ENCODE data around the gene C8G.

Gene C8G

GRCh38 chr9:136926154-136926704 lies 18.8 kb upstream of the C8G start:
- Histone ChIP-seq H3K4me2 (no peak overlapping the region), H3K4me1 (ENCODE audit: low read depth, poor library complexity, severe bottlenecking) (no peaks in the 10 kb centered on the region), H3K9ac (no peak overlapping the region), H4K20me1 (ENCODE audit: insufficient read depth) (no peaks in the 10 kb centered on the region), H3K27me3 (ENCODE audit: insufficient read depth, low read depth) (no peaks in the 10 kb centered on the region), H3K27ac (no peak overlapping the region), H3K36me3 (ENCODE audit: insufficient read depth) (no peaks in the 10 kb centered on the region), H3K4me3 (IDR thresholded peaks at IDR 0.05; ENCODE audit: insufficient read depth, low read depth, low read length) (no peak overlapping the region), H3K79me2 (ENCODE audit: insufficient read depth, low read depth) (no peaks in the 10 kb centered on the region), H2AFZ (ENCODE audit: low read depth) (no peak overlapping the region)
- TF ChIP-seq CTCF (conservative IDR thresholded peaks at IDR 0.05; ENCODE audit: low read depth, low read length): 0 out of 2 replicates have a peak, but pooled peaks have one; percentile 17

- no peaks in the 10 kb centered on the region for H3K27me3 ChIP-seq (ENCODE audit: insufficient read depth, low read depth)
- no peaks in the 10 kb centered on the region for H3K79me2 ChIP-seq (ENCODE audit: insufficient read depth, low read depth)
- H3K4me3 ChIP-seq (IDR thresholded peaks at IDR 0.05; ENCODE audit: insufficient read depth, low read depth, low read length): no peak overlapping the region
- no peak overlapping the region for H2AFZ ChIP-seq (ENCODE audit: low read depth)
- H3K4me1 ChIP-seq (ENCODE audit: low read depth, poor library complexity, severe bottlenecking): peaks cover under 1% of the 10 kb centered on the region
- no peak for TF ChIP-seq CTCF (conservative IDR thresholded peaks at IDR 0.05; ENCODE audit: low read depth, low read length)
- H3K9ac ChIP-seq: no peak overlapping the region
- H3K27ac ChIP-seq: no peak overlapping the region
- no peaks in the 10 kb centered on the region for H4K20me1 ChIP-seq (ENCODE audit: insufficient read depth)
- H3K4me2 ChIP-seq: no peak overlapping the region
- peaks cover under 1% of the 10 kb centered on the region; the same call in 1 of the 2 replicates for H3K36me3 ChIP-seq (ENCODE audit: insufficient read depth)
Measured at GRCh38 chr9:136926749-136927148, 18.3 kb upstream of the C8G start.

- Histone ChIP-seq H2AFZ (ENCODE audit: low read depth) (no peak overlapping the region), H3K27me3 (ENCODE audit: insufficient read depth, low read depth) (no peaks in the 10 kb centered on the region), H3K79me2 (ENCODE audit: insufficient read depth, low read depth) (no peaks in the 10 kb centered on the region), H3K36me3 (ENCODE audit: insufficient read depth) (peaks cover 3% of the 10 kb centered on the region; the same call in 1 of the 2 replicates), H3K27ac (no peak overlapping the region), H3K4me3 (IDR thresholded peaks at IDR 0.05; ENCODE audit: insufficient read depth, low read depth, low read length) (no peak overlapping the region), H3K4me2 (no peak overlapping the region), H4K20me1 (ENCODE audit: insufficient read depth) (no peaks in the 10 kb centered on the region), H3K9ac (no peak overlapping the region), H3K4me1 (ENCODE audit: low read depth, poor library complexity, severe bottlenecking) (peaks cover 4% of the 10 kb centered on the region)
- no peak for TF ChIP-seq CTCF (conservative IDR thresholded peaks at IDR 0.05; ENCODE audit: low read depth, low read length)
Measured at GRCh38 chr9:136927343-136928271, 17.4 kb upstream of the C8G start.

GRCh38 chr9:136928591-136928990 lies 16.5 kb upstream of the C8G start:
- Histone ChIP-seq H3K27me3 (ENCODE audit: insufficient read depth, low read depth) (no peaks in the 10 kb centered on the region), H2AFZ (ENCODE audit: low read depth) (no peak overlapping the region), H4K20me1 (ENCODE audit: insufficient read depth) (no peaks in the 10 kb centered on the region), H3K36me3 (ENCODE audit: insufficient read depth) (peaks cover 3% of the 10 kb centered on the region; the same call in 1 of the 2 replicates), H3K79me2 (ENCODE audit: insufficient read depth, low read depth) (no peaks in the 10 kb centered on the region), H3K27ac (no peak overlapping the region), H3K9ac (no peak overlapping the region), H3K4me2 (no peak overlapping the region), H3K4me3 (IDR thresholded peaks at IDR 0.05; ENCODE audit: insufficient read depth, low read depth, low read length) (no peak overlapping the region), H3K4me1 (ENCODE audit: low read depth, poor library complexity, severe bottlenecking) (peaks cover 4% of the 10 kb centered on the region)
- TF ChIP-seq CTCF (conservative IDR thresholded peaks at IDR 0.05; ENCODE audit: low read depth, low read length): no peak
